ENCODE measurements around the gene PES1.
"Not testable (repeated sequence)": the region's sequence is repeated elsewhere in the genome, so short reads cannot be mapped to it uniquely, and the experiment has no call there.

PES1 gene

DNA sequence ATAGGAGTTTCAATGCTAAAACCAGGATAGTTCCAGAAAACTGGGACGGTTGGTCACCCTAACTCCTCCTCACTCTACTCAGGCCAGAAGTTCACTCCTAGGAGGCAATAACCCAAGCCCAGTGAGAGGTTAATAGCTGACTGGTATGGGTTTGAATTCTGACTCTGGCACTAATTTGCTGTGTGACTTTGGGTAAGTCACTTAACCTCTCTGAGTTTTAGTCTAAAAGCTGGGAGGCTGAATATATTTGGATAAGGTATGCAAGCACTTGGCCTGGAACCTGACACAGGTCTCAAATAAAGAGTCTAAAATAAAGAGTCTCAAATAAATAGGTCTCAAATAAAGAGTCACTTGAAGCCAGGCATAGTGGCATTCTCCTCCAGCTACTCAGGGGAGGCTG lies 39.0 kb downstream of the PES1 start:
- DNase-seq (ENCODE audit: low spot score): no peak

DNA sequence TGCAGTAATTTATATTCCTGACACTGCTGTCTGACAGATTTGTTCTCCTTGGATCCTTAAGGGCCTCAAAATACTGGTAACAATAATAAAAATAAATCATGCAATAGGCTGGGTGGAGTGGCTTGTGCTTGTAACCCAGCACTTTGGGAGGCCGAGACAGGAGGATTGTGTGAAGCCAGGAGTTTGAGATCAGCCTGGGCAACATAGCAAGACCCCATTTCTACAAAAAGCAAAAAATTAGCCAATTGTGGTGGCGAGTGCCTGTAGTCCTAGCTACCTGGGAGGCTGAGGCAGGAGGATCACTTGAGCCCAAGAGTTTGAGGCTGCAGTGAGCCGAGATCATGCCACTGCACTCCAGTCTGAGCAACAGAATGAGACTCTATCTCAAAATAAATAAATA lies 39.9 kb downstream of the PES1 start:
- DNase-seq (ENCODE audit: low spot score): not testable (repeated sequence)

DNA sequence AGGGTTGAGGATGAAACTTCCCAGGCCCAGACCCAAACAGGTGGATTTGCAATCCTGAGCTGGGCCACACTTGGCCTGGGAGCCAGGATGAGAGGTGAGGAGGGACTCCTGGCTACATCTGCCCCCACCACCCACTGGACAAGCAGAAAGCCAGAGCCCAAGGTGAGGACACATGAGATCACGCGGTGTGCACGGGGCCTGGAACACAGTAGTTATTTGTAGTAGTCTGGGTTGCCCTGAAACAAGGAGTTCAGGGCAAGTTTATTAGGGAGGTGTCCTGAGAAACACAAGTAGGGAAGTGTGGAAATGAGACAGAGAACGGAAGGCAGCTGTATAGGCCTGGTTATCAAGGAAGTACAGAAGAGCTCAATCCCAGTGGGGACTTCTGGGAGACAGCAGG lies 44.5 kb downstream of the PES1 start:
- DNase-seq (ENCODE audit: low spot score): no peak

DNA sequence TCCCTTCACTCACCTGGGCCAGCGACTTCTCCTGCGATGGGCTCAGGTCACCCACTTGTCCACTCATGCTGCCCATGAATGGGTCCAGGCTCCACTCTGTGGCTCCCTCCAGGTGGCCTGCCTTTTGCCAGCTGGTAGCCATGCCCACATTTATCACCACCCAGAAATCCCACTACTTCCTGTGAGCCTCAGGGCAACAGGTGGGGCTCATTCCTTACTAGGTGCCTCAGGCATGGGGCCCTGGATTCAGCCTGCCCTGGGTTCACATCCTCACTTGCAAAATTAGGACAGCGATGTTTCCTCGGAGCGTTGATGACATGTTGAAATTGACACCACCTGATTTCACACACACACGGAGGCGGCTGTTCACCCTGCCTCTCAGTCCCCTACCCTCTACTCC lies 45.1 kb downstream of the PES1 start, which contains the start of gene SEC14L6:
TSS of gene SEC14L6 (minus strand) at position 126 of the 400 bp plus-strand sequence. CDS start at position 67, 59 bp downstream.
- DNase-seq (ENCODE audit: low spot score): no peak

DNA sequence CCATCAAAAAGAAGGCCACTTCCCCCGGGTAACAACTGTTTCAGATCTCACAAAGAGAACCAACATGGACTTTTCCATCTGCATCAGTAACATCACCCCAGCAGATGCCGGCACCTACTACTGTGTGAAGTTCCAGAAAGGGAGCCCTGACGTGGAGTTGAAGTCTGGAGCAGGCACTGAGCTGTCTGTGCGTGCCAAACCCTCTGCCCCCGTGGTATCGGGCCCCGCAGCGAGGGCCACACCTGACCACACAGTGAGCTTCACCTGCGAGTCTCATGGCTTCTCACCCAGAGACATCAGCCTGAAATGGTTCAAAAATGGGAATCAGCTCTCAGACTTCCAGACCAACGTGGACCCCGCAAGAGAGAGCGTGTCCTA lies 48.9 kb downstream of the PES1 start:
- DNase-seq (ENCODE audit: low spot score): no peak

DNA sequence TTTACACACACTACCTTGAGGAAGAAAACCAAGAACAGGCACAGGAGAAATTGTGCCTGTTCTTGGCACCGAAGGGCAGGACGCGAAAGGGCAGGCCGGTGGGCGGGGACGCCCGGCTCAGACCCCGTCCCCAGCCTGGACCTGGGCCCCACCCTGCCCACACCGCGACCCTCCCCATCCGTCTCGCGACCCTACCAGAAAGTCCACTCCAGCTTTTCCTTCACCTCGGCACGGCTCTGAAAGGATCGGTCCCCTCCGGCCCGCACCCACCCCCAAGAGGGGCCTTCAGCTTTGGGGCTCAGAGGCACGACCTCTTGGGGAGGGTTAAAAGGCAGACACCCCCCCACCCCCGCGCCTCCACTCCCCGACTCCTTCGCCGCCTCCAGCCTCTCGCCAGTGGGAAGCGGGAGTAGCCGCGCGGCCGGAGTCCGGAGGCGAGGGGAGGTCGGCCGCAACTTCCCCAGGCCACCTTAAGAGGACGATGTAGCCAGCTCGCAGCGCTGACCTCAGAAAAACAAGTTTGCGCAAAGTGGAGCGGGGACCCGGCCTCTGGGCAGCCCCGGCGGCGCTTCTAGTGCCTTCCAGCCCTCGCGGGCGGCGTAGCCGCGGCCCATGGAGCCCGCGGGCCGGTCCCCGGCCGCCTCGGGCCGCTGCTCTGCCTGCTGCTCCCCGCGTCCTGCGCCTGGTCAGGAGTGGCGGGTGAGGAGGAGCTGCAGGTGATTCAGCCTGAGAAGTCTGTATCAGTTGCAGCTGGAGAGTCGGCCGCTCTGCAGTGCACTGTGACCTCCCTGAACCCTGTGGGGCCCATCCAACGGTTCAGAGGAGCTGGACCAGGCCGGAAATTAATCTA lies 49.5 kb downstream of the PES1 start:
- no peak for DNase-seq (ENCODE audit: low spot score)

DNA sequence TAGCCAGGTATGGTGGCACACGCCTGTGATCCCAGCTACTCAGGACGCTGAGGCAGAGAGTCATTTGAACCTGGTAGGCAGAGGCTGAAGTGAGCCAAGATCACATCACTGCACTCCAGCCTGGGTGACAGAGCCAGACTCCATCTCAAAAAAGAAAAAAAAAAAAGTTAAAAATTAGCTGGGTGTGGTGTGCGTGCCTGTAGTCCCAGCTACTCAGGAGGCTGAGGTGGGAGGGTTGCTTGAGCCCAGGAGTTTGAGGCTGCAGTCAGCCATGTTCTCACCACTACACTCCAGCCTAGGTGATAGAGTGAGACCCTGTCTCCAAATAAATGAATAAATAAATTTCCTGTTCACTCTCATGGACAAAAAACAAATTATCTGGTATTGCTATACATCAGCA lies 50.2 kb downstream of the PES1 start:
- not testable (repeated sequence) for DNase-seq (ENCODE audit: low spot score)

DNA sequence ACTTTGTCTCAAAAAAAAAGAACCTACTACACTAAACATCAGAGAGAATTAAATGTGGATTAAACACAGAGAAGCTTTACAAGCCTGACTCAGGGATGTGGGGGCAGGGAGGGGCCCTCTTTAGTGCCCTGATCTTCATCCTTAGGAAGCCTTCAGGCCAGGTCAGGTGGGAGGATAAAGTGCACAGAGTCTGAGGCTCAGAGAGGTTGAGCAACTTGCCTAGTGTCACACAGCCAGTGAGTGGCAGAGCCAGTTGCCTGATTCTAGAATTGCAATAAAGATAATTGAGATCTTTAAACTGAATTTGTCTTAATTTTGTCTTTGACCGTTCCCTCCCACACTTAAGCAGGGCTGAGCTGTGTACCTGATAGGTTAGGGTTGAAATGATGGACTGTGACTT lies 52.3 kb downstream of the PES1 start:
- no peak for DNase-seq (ENCODE audit: low spot score)

DNA sequence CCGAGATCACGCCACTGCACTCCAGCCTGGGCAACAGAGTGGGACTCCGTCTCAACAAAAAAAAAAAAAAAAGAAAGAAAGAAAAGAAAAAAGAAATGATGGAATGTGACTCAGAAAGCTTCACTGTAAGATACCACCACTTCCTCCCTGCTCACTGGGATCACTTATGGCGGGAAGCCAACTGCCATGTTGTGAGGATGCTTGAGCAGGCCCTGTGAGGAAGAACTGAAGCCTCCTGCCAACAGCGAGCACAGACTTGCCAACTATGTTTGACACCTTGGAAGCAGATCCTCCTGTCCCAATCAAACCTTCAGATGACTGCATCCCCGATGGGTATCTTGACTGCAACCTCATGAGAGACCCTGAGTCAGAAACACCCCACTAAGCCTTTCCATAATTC lies 53.4 kb downstream of the PES1 start:
- no peak for DNase-seq (ENCODE audit: low spot score)

DNA sequence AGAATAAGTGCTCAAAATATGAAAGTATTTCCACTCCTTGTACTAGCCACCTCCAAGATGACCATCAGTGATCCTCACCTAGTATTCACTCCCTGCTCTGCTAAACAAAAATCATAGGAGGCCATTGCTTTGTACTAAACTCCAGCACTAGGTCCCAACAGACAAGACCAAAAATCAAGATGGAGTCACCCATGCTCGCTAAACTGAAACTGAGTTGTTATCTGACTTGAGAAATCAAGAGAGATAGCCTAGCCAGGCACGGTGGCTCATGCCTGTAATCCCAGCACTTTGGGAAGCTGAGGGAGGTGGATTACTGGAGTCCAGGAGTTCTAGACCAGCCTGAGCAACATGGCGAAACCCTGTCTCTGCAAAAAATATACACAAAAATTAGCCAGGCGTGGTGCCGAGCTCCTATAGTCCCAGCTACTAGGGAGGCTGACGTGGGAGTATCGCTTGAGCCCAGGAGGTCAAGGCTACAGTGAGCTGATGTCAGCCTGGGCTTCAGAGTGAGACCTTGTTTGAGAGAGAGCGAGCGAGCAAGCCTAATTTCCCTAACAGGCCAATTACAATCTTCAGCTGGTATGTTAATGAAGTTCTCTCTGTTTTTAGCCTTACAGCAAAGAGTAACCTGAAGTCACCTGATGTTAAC lies 54.5 kb downstream of the PES1 start:
- no peak for DNase-seq (ENCODE audit: low spot score)

DNA sequence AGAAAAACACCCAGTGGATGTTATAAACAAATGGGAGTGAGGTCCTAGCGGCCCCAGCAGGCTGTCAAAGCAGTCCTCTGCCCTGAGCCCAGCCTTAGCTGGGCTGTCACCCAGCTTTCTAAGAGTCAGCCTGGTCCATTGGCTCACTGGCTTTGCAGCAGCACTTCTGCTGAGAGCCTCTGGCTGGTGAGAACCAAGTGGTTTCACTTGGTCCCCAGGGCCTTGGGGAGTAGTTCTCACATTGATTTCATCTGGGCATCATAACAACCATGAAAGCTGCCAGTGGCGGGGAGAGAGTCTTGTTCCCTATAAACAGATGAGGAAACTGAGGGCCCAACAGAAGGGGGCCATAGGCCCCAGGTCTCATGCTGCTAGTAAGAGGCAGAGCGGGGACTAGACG lies 56.5 kb downstream of the PES1 start:
- no peak for DNase-seq (ENCODE audit: low spot score)

DNA sequence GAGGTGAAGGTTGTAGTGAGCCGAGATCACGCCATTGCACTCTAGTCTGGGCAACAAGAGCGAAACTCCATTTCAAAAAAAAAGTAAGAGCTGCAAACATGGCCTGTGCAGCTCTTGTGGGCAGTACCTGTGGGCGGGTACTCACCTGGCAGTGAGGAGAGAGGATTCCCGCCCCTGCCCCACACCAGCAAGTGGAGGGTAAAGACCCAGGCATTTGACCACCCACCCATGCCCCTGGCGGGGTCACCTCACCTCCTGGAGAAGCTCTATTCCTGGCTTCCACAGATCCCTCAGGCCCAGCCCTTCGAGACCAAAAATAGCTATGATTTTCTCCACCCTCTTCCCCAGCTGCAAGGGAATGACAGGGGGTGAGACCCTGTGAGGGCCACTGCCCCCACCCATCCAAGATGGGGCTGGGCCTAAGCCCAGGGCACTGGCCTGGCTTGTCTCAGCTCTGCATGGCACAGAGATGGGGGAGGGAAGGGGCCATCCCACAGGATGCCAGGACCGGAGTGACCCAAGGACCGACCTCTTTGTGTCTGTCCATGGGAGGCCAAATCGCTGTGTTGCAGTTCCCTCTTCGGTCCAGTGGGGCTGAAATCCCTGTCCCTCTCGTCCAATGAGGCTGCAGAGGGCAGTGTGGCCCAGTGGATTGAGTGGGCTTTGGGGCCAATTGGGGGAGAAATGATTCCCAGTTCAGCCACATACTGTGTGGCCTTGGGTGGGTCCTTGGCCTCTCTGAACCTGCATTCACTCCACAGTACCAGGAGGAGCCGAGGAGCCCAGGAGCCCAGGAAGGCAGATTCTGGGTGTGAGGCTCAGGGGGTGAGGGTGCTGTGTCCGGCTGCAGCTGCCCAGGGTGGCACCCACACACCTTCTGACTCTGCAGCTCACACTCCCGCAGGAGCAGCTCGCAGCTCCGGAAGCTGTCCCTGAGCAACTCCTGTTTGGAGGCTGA lies 59.8 kb downstream of the PES1 start:
- no peak for DNase-seq (ENCODE audit: low spot score)

DNA sequence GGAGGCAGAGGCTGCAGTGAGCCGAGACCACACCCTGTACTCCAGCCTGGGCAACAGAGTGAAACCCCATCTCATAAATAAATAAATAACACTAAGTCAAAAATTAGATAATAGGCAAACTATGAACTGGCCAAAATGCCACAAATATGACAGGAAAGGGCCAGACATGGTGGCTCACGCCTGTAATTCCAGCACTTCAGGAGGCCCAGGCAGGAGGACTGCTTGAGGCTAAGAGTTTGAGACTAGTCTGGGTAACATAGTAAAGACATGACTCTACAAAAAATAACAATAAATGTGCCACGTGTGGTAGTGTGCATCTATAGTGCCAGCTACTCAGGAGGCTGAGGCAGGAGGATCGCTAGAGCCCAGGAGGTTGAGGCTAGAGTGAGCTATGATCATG lies 65.1 kb downstream of the PES1 start:
- DNase-seq (ENCODE audit: low spot score): no peak
